SK-N-MC (cell line): ENCODE measurements around the gene NEDD4.
"Not testable (repeated sequence)": the region's sequence is repeated elsewhere in the genome, so short reads cannot be mapped to it uniquely, and the experiment has no call there.

Source experiments
- DNase-seq: peaks from one replicate; pipeline ENCODE4 v3.0.0-alpha.2; 2011; ENCODE audit warnings: low read depth, low spot score
- H3K27ac ChIP-seq: fragments of 200-600 bp; sonication (generic); 2 replicates; pipeline ENCODE4 v1.5.1; 2016; ENCODE audit warnings: mixed run types
- H3K36me3 ChIP-seq: fragments of 200-600 bp; sonication (generic); 2 replicates; pipeline ENCODE4 v1.6.1; 2017; ENCODE audit warnings: antibody characterized with exemption, low read length, mixed read lengths; ENCODE audit not compliant: insufficient read depth
- H3K4me3 ChIP-seq: fragments of 200-600 bp; sonication (generic); 2 replicates; pipeline ENCODE4 v1.5.1; 2016
- H3K9ac ChIP-seq: fragments of 200-600 bp; sonication (generic); 2 replicates; pipeline ENCODE4 v1.8.0; 2017; ENCODE audit warnings: mixed run types, mixed read lengths; ENCODE audit not compliant: insufficient read length
- H3K9me3 ChIP-seq: fragments of 200-600 bp; sonication (generic); 2 replicates; pipeline ENCODE4 v1.6.1; 2017; ENCODE audit warnings: low read depth, mild to moderate bottlenecking, antibody characterized with exemption, low read length, moderate library complexity, mixed read lengths
- EZH2 ChIP-seq: fragments of 200-600 bp; sonication (generic); IDR thresholded peaks from one replicate; pipeline ENCODE4 v1.6.1; 2017; ENCODE audit warnings: antibody characterized with exemption
- FOXP2 ChIP-seq: optimal IDR thresholded peaks from 2 replicates; pipeline ENCODE3; 2011; ENCODE audit warnings: mild to moderate bottlenecking, moderate library complexity; ENCODE audit not compliant: insufficient read depth; ENCODE audit errors: extremely low read length, control extremely low read depth
- POLR2AphosphoS5 ChIP-seq: IDR thresholded peaks from 2 replicates; pipeline ENCODE4 v1.6.1; 2012; ENCODE audit warnings: mild to moderate bottlenecking, low read depth, low read length, borderline replicate concordance

Gene NEDD4

GRCh38 chr15:55858661-55859060, 134.8 kb downstream of the NEDD4 start:
- no peaks in the 10 kb centered on the region for H3K9me3 ChIP-seq

GRCh38 chr15:55856506-55857164, 136.8 kb downstream of the NEDD4 start:
- no peak overlapping the region for H3K9ac ChIP-seq
- H3K36me3 ChIP-seq, result peaks cover 9% of the 10 kb centered on the region; the same call in 1 of the 2 replicates
- H3K4me3 ChIP-seq, result no peak overlapping the region
- H3K27ac ChIP-seq, result no peak overlapping the region
- H3K9me3 ChIP-seq, result no peaks in the 10 kb centered on the region
- TF ChIP-seq FOXP2 (no peak), EZH2 (no peak), POLR2AphosphoS5 (no peak)
- no peak for DNase-seq

More at GRCh38 chr15:55858661-55859060, 134.8 kb downstream of the NEDD4 start:
- Histone ChIP-seq H3K27ac (no peak overlapping the region), H3K36me3 (peaks cover 9% of the 10 kb centered on the region; the same call in 1 of the 2 replicates), H3K9ac (no peak overlapping the region), H3K4me3 (no peak overlapping the region)
- no peak for TF ChIP-seq FOXP2
- TF ChIP-seq POLR2AphosphoS5, result no peak
- no peak for TF ChIP-seq EZH2
- DNase-seq, result no peak

- H3K4me3 ChIP-seq, result no peak overlapping the region
- TF ChIP-seq FOXP2, result no peak
- TF ChIP-seq POLR2AphosphoS5, result no peak
- no peak for TF ChIP-seq EZH2
- no peaks in the 10 kb centered on the region; the same call in 1 of the 2 replicates for H3K36me3 ChIP-seq
- DNase-seq, result no peak
- no peak overlapping the region for H3K27ac ChIP-seq
- H3K9ac ChIP-seq, result no peak overlapping the region
- H3K9me3 ChIP-seq, result no peaks in the 10 kb centered on the region
Observed at GRCh38 chr15:55853134-55853533, 140.3 kb downstream of the NEDD4 start.

GRCh38 chr15:55846116-55846707, 147.2 kb downstream of the NEDD4 start:
- DNase-seq, result peak; percentile 69
- Histone ChIP-seq H3K27ac (no peak overlapping the region), H3K9ac (no peak overlapping the region), H3K4me3 (no peak overlapping the region), H3K36me3 (peaks cover 4% of the 10 kb centered on the region; the same call in 1 of the 2 replicates), H3K9me3 (no peaks in the 10 kb centered on the region)
- TF ChIP-seq FOXP2 (no peak), POLR2AphosphoS5 (no peak), EZH2 (no peak)

- H3K4me3 ChIP-seq, H3K27ac ChIP-seq, H3K36me3 ChIP-seq: not testable (repeated sequence)
Observed at GRCh38 chr15:55842897-55843296, 150.5 kb downstream of the NEDD4 start.

GRCh38 chr15:55835866-55836265, 157.5 kb downstream of the NEDD4 start:
- no peak for DNase-seq
- Histone ChIP-seq H3K4me3 (no peak overlapping the region), H3K9me3 (no peaks in the 10 kb centered on the region), H3K27ac (no peak overlapping the region), H3K36me3 (no peaks in the 10 kb centered on the region), H3K9ac (no peak overlapping the region)
- TF ChIP-seq POLR2AphosphoS5, result no peak
- TF ChIP-seq EZH2, result no peak
- TF ChIP-seq FOXP2, result no peak

More at GRCh38 chr15:55842897-55843296, 150.5 kb downstream of the NEDD4 start:
- not testable (repeated sequence) for DNase-seq, H3K9me3 ChIP-seq, H3K9ac ChIP-seq

GRCh38 chr15:55834331-55834730, 159.1 kb downstream of the NEDD4 start:
- DNase-seq, result no peak
- TF ChIP-seq FOXP2, result no peak
- TF ChIP-seq POLR2AphosphoS5, result no peak
- H3K4me3 ChIP-seq, result no peak overlapping the region
- no peak overlapping the region for H3K27ac ChIP-seq
- no peaks in the 10 kb centered on the region for H3K9me3 ChIP-seq
- H3K36me3 ChIP-seq, result no peaks in the 10 kb centered on the region
- no peak overlapping the region for H3K9ac ChIP-seq

GRCh38 chr15:55829826-55830225, 163.6 kb downstream of the NEDD4 start:
- Histone ChIP-seq H3K4me3 (no peak overlapping the region), H3K9ac (no peak overlapping the region), H3K27ac (no peak overlapping the region), H3K36me3 (no peaks in the 10 kb centered on the region), H3K9me3 (no peaks in the 10 kb centered on the region)
- TF ChIP-seq EZH2, result no peak
- TF ChIP-seq POLR2AphosphoS5, result no peak
- TF ChIP-seq FOXP2, result no peak
- DNase-seq, result no peak

- H3K9me3 ChIP-seq, result no peaks in the 10 kb centered on the region
- DNase-seq, result no peak
- H3K27ac ChIP-seq, result no peak overlapping the region
- no peaks in the 10 kb centered on the region for H3K36me3 ChIP-seq
- no peak overlapping the region for H3K4me3 ChIP-seq
- H3K9ac ChIP-seq, result no peak overlapping the region
- TF ChIP-seq POLR2AphosphoS5, result no peak
- TF ChIP-seq EZH2, result no peak
- TF ChIP-seq FOXP2, result no peak
Observed at GRCh38 chr15:55827955-55828354, 165.5 kb downstream of the NEDD4 start.
